UCSD-AML1 (cell line): ENCODE data around the gene MBP.

Experiments
- DNase-seq: peaks from one replicate; lab custom pipeline; 2025; ENCODE audit not compliant: unreplicated experiment; lab: John Stamatoyannopoulos, UW

The MBP gene

DNA sequence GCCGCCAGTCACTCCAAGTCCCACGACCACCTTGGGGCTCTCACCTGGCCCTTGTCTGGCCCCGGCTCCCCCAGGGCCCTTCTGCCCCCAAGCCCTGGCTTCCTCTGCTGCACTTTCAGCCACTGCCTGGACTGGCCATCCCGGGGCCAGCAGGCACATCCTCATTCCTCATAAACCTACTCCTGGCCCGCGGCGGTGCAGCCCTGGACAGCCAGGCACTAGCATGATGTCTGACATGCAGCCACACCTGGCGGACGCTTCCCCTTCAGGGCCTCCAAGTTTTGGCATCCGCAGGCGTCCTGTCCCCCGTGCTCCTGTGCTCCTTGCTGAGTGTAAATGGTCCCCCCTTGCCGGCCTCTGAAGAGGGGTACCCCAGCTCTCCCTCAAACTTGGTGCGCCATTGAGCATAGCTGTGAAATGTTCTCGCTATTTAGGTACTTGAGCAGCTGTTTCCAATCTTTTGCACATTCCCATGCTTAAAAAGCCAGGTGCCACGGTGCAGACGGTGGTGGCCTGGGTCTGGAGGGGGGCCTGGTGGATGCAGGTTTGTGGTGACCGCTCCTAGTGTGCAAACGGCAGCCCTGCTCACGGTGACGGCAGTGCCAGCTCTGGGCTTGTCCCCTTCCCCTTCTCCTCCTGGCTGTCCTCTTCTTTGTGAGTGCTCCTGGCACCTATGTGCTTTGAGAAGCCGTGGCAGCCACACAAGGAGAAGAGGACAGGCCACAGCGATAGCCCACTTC, 123.8 kb downstream of the MBP start:
- no peak for DNase-seq

GRCh38 chr18:77008006-77008405, 124.6 kb downstream of the MBP start:
- DNase-seq = no peak

DNA sequence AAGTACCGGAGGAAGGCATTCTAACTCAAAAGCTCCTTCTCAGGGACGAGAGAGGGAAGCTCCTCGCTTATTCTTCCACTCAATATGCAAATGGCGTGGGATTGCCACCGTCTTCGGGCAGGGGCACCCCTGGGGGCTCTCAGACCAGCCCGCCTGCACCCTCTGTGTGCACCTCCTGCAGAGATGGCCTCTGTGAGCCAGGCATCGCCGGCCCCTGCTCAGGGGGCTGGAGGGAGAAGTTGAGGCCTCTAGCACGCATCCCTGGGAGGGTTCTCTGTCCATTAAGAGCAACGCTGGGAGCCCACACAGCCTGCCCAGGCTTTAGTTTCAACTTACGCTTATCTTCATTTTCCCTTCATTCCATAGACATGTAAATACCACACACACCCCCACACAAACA, 125.3 kb downstream of the MBP start:
- DNase-seq = no peak

DNA sequence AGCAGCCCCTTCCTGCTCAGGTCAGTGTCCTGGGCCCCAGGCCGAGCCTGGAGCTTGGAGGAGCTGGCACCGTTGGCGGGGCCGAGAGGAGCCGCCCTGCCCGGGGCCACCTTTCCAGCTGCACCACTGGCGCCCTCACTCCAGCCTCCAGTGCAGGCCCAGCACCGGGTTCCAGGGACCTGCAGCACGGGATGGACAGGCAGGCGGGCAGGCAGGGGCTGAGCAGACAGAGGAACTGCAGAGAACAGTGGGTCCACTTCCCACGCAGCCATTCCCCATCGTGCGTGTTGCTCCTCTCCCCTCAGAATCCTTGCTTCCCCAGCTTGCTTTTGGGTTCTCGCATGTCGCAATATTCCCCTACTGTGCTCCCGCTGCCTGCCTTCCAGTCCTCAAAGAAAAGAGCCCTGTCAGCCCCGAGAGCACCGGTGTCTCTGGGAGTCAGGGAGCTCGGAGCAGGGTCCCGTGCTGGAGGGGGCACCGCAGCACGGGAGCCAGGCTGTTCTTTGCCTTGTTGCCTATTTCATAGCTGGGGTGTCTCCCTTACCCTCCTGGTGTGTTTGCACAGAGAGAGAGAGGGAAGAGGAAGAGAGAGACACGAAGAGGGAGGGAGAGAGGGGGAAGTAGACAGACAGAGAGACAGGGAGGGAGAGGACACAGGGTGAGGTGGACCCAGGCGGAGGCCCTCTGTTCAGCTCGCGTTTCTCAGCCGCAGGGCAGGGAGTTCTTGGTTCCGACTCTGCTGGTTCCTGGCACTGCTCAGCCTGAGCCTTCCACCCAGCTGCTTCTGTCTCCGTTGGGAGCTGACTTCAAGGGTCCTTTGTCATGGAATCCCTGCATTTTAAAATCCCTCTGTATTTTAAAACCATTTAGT, 126.0 kb downstream of the MBP start:
- DNase-seq = no peak

DNA sequence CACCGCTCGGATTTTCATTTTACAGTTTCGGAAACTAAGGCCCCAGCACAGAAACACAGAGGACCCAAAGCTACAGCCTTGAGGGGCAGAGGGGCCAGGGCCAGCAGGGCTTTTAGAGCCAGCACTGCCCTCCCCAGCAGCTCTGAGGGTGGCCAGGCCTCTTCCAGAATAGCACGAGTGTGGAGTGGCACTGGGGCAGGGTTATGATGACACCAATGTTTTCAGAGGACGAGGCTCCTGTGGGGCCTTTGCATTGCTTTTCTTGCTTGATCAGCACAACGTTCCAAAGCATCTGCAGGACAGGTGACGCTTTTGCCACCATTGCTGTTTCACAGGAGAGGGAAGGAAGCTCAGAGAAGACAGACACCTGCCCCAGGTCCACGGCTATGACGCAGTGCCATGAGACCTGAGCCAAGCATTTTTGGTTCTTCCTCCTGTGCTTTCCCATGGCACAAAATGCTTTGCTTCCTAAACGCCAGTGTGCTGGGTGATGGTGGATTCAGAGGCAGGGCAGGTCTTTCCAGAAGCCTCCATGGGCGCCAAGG, 126.9 kb downstream of the MBP start:
- DNase-seq = no peak

DNA sequence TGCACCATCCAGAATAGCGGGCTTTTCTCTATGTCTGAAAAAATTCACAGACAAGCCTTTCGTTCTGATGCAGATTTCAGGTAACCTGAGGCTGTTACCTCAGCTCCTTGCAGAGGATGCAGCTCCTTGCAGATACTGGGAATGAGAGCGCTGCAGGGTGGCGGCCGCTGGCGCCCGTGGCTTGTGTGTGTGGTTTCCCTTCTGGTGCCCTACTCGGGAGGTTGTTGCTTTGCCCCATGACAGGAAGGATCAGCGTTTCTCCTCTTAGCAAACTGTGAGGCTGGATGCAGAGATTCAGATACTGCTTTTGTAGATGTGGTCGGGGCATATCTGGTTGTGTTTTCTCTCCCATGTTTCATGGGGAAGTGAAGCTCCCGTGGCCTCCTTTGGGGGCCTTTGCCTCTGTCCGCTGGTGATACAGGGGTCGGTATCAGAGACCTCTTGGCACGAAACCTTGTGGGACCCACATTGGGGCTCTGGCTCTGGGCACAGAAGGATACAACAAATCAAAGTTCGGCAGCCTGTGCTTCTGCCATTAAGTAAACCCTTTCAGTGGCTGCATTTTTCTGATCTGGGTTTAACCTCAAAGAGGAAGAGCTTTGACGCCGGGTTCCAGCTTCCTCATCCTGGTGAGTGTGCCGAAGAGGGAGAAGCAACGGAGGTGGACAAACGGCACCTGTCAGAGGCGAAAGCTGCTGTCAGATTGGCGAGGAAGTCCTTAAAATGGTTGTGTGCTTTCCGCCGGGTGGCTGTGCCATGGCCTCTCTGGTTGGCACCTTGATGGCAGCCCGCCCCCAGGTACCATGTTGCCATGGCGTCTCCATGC, 127.8 kb downstream of the MBP start:
- peak; percentile 53 for DNase-seq

DNA sequence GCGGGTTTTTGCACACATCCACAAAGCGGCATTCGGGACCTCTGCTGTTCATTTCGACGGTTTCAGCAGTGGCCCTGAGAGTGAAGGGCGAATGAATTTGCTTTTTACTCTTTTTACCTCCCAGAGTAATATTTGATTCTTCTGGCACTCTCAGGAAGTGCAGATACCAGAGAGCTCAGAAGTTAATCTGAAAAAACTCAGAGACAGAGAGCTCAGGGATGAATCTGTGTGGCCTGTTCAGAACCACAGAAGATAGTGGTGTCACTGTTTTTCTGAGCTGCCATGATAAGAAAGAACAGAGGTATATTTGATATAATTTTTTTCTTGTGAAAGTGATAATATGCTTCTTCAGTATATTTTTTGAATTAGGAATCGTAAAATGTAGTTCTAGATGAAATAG, 129.3 kb downstream of the MBP start:
- no peak for DNase-seq

DNA sequence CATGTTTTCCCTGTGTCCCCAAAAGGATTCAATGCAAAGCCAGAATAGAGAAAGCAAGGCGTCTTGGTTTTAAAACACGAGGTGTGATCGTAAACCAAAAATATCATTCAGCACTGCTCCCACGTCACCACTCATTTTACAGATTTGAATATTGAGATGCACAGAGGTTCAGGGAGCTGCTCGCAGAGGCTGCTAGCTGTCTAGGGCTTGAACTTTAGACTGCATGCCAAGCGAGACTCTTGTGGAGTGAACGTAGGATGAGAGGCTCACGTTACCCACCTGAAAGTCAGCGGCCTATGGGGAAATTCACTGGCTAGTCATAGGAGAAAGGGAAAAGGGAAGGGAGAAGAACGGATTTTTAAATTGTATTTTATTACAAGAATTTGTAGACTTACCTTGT, 130.1 kb downstream of the MBP start:
- DNase-seq = no peak

DNA sequence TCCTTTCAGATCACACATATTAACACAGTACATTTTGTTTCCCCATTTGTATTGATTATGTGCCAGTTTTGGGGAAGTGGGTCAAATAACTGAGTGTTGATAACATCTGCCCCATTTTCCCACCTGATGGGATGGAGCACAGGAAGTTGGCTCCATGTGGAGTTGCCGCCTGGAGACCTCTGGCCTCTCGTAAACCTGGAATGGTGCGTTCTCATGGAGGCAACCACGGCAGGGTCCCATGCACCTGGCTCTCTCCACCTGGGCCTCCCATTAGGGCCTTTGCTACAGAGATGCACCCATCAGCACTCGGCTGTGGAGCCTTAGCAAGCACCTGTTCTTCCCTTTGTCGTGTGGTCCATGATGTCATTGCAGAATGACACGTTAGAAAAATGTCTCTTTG, 130.6 kb downstream of the MBP start:
- no peak for DNase-seq

- DNase-seq = no peak
Measured at GRCh38 chr18:77001041-77001440, 131.5 kb downstream of the MBP start.

DNA sequence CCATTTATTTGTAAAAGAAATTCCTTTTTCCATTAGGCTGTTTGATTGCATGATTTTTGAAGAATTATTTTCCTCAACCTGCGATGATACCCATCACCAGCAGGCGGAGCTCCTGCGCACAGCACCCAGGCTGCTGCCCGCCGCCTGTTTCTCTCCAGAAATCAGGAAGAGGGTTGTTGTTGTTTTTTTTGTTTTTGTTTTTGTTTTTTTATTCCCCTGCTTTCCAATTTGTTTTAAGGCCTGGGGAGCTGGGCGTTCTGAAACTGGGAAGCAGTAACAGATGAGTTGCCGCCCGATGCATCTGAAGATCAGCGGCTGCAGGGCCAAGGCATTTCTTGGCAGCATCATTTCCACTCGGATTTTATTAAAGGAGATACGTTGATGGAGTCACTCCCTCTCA, 132.1 kb downstream of the MBP start:
- peak; percentile 43 for DNase-seq

DNA sequence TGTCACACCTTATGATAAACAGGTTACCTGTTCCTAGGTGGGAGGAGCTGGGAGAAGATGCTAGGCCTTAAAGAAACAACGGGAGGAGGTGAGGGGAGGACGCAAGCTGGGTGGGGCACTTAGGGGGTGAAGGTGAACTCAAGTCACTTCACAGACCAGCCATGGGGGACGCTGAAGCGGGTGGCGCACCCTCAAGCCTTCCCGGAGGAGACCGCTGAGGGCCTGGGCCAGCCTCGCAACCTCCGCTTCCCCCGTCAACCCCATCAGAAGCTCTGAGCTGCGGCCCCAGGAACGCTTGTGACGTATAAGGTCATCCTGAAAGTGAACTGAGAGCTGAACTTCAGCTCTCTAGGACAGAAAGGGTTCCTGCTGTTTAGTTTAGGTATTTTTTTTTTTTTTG, 133.5 kb downstream of the MBP start:
- no peak for DNase-seq

DNA sequence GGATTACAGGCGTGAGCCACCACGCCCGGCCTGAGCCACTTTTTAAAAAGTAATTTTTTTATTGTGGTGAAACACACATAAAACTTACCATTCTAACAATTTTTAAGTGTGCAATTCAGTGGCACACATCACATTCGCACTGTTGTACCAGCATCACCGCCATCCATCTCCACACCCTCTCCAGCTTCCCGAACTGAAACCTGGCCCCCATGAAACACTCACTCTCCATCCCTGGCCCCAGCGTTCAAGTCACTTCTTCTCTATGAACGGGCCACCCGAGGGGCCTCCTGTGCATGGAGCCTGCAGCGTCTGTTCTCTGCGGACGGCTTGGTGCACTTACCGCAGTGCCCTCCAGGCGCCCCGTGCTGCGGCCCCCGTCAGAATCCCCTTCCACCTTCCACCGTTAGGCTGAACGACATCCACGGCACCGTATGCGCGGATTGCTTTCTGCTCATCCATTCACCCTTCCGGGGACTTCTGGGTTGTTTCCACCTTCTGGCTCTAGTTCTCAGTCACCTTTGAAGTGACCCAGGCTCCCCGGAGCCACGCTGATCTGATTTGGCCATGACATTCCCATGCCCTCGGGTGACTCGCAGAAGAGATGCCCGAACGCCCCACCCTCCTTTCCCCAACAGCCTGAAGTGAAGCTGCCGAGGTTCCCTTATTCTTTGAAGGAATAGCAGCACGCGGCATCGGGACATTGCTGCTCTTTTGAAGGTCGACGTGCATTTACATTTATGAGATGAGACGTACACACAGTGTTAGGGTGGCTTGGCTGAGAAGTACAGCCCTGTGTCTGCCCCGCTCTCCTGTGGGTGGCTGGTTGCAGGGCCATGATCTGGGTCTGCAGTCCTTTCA, 134.4 kb downstream of the MBP start:
- no peak for DNase-seq

- DNase-seq = no peak
Measured at GRCh38 chr18:76996429-76996828, 136.2 kb downstream of the MBP start.

GRCh38 chr18:76995896-76996295, 136.7 kb downstream of the MBP start:
- no peak for DNase-seq

DNA sequence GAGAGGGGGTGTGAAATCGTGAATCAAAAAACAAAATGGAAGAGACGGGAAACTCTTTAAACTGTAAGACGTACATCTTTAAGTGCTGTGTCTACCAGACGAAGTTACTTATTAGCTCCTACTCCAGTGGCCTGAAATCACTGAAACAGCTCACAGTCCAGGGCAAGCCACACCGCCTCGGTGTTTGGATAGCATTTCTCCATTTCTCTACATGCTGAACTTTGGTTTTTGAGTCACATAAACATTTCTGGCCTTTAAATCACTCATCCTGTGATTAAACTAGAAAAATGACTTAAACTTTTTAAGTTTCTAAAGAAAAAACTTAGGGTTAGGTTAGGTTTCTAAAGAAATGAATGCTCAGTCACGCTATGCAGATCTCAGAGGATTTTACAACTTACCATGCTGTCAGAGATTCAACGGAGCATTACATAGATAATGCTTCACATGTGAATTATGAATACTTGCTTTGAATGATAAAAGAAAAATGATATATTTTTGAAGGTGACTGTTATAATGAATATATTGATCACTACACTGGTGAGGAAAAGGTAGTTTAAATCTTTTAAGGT, 138.4 kb downstream of the MBP start:
- DNase-seq = no peak

- no peak for DNase-seq
Measured at GRCh38 chr18:76993573-76993972, 139.0 kb downstream of the MBP start.

DNA sequence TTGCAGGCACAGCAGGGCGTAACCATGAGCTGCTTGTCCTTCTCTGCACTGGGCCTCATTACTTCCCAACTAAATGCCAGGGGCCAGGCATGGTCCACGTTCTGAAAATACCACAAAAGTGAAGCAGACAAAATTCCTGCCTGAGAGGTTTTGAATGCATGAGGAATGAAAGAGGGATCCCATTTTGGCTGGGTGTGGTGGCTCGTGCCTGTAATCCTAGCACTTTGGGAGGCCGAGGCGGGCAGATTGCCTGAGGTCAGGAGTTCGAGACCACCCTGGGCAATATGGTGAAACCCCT, 139.5 kb downstream of the MBP start:
- DNase-seq = no peak

DNA sequence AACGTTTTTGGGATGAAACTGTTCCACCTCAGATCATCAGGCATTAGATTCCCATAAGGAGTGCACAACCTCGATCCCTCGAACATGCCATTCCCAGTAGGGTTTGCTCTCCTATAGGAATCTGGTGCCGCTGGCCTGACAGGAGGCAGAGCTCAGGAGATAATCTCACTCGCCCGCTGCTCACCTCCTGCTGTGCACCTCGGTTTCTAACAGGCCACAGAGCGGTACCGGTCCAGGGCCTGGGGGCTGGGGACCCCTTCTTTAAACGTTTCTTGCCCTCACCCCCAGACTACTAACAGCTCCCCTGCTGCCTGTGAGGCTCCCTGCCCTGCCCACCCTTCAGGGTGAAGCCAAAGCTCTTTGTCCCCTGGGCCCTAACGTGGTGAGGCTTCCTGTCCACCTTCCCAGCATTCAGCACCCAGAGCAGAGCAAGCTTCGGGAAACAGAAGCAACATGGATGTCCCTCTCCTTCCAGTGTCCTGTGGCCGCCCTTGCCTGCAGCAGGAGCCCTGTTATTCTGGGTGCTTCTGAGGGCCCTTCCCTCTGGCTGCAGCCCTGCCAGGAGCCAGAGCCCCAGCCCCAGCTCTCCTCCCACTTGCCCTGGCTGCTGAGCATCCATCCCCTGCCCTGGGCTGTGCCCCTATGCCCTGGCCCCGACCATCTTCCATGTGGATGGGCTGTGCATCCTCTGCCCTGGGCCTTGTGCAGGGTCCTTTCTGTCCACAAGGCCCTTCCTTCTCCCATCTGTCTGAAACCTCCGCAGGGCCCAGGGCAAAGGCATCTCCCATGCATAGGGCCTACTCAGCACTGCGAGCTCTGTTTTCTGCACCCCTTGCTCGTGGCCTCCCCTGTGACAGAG, 140.1 kb downstream of the MBP start:
- DNase-seq = no peak
